Measurements from ENCODE around the gene CD37. TPM values are rescaled to one million over a fixed set of nuclear protein-coding genes. Genes with fewer than 3 reads are reported as not detected.
A peak's percentile ranks its signal among the peaks of the same experiment; 100 is the strongest.

Gene CD37
- total RNA-seq, 1 experiment from 2014 or later: not detected

DNA sequence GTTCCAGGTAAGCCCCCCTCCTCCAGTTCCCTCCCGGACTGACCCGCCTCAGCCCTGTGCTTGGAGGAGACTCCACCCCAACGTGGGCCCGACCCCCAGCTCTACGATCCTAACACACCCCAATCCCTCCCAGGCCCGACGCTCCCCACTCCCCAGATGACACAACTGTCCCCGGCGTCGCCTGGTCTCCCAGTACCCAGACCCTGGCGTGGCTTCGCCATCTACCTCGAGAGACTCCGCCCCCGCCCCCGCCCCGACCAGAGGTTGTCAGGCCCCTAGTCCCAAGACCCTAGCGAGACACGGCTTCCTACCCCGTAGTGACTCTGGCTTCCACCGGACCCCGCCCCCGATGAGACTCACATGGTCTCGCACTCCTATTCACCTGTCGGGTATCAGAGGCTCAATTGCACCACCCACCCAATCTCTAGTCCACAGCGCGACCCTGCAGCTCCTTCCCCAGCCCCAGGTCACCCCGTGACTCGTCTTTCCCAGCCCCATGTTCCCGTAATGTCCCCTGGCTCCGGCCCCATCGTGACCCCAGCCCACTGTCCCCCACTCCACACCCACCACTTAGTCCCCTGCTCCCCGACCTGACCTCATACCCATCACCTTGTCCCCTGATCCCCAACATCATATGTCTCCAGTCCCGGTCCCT is 2.9 kb downstream of the CD37 start:
- H4K8ac ChIP-seq (replicated peaks; ENCODE audit: insufficient read length, low read depth, low read length): no peak overlapping the region
- TF ChIP-seq, protein P1, sequence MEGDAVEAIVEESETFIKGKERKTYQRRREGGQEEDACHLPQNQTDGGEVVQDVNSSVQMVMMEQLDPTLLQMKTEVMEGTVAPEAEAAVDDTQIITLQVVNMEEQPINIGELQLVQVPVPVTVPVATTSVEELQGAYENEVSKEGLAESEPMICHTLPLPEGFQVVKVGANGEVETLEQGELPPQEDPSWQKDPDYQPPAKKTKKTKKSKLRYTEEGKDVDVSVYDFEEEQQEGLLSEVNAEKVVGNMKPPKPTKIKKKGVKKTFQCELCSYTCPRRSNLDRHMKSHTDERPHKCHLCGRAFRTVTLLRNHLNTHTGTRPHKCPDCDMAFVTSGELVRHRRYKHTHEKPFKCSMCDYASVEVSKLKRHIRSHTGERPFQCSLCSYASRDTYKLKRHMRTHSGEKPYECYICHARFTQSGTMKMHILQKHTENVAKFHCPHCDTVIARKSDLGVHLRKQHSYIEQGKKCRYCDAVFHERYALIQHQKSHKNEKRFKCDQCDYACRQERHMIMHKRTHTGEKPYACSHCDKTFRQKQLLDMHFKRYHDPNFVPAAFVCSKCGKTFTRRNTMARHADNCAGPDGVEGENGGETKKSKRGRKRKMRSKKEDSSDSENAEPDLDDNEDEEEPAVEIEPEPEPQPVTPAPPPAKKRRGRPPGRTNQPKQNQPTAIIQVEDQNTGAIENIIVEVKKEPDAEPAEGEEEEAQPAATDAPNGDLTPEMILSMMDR (conservative IDR thresholded peaks at IDR 0.05): no peak
- Mint-ChIP-seq H3K27ac (peak overlapping the region; percentile 41 to 65 (median 59); a peak in 4 of 7 replicates), H3K4me1 (peaks cover 24 to 36% of the 10 kb centered on the region in 2 experiments), H3K9me3 (peaks cover 0 to 3% of the 10 kb centered on the region in 2 experiments; a peak in 2 of 5 replicates), H3K27me3 (ENCODE audit: low read depth) (peaks cover 18% of the 10 kb centered on the region), H3K4me3 (peak overlapping the region; percentile 61 to 83), H3K36me3 (ENCODE audit: insufficient read depth in 1 of 3, low read depth in 3 of 3) (peaks cover 11 to 47% (median 30%) of the 10 kb centered on the region in 3 experiments)
- H2BK20ac ChIP-seq (ENCODE audit: low read depth, low read length, poor library complexity, severe bottlenecking): no peak overlapping the region
- no peaks in the 10 kb centered on the region for H4K20me1 ChIP-seq (ENCODE audit: control insufficient read depth, insufficient read depth, insufficient read length)
- no peak overlapping the region for H2BK120ac ChIP-seq (ENCODE audit: low read depth, low read length, poor library complexity, severe bottlenecking)
- no peak overlapping the region for H3K56ac ChIP-seq (ENCODE audit: insufficient read length, low read depth, low read length)
- H3K79me1 ChIP-seq (ENCODE audit: insufficient read depth, low read depth, low read length, poor library complexity, severe bottlenecking): no peaks in the 10 kb centered on the region
- H4K5ac ChIP-seq (ENCODE audit: insufficient read length, low read depth, low read length): no peak overlapping the region
- H3K27me3 ChIP-seq (ENCODE audit: insufficient read depth, low read length): peaks cover 3% of the 10 kb centered on the region; the same call in 1 of the 2 replicates
- no peak overlapping the region for H3T11ph ChIP-seq (ENCODE audit: low read length)
- H3K4me1 ChIP-seq (ENCODE audit: insufficient read depth, low read length): peaks cover 2% of the 10 kb centered on the region; the same call in 1 of the 2 replicates
- H3K14ac ChIP-seq (ENCODE audit: insufficient read depth, low read length): no peak overlapping the region
- H3K23me2 ChIP-seq (ENCODE audit: insufficient read length, low read depth, low read length, poor library complexity, severe bottlenecking): peaks cover 12% of the 10 kb centered on the region
- H2AK5ac ChIP-seq (ENCODE audit: insufficient read length, low read length): no peak overlapping the region
- H3K18ac ChIP-seq (ENCODE audit: insufficient read length, low read depth, low read length): no peak overlapping the region
- H3K27ac ChIP-seq (ENCODE audit: insufficient read length, low read depth, low read length): no peak overlapping the region
- no peak overlapping the region for H2BK12ac ChIP-seq (ENCODE audit: insufficient read length, low read depth, low read length)
- WGBS (ENCODE audit: extremely low coverage, insufficient read length, low lambda C conversion rate): no CpG with 5 or more reads among the region's 34 CpGs
- peak overlapping the region; percentile 68 for H3K4me2 ChIP-seq (ENCODE audit: insufficient read depth, insufficient read length, low read length)
- H3K9ac ChIP-seq (ENCODE audit: extremely low read depth, insufficient read length, low read length): no peak overlapping the region
- no peak overlapping the region for H3K4ac ChIP-seq (ENCODE audit: low read depth, low read length)
- no peak overlapping the region for H3K23ac ChIP-seq (ENCODE audit: insufficient read length, low read depth, low read length)
- no peak overlapping the region for H2AFZ ChIP-seq (ENCODE audit: low read length)
- no peak overlapping the region for H4K91ac ChIP-seq (ENCODE audit: insufficient read length, low read depth, low read length)
- H3K9me3 ChIP-seq (ENCODE audit: control insufficient read depth, low read depth, low read length): no peaks in the 10 kb centered on the region
- no peaks in the 10 kb centered on the region for H3K79me2 ChIP-seq (ENCODE audit: insufficient read depth, low read length)
- DNase-seq: peak; percentile 76
- no peak overlapping the region for H2BK5ac ChIP-seq (ENCODE audit: insufficient read length, low read length)
- no peak overlapping the region for H2BK15ac ChIP-seq (ENCODE audit: low read depth, low read length)

All from H9 (cell line).